ENCODE data around the gene NR3C1. TPM values are rescaled to one million over a fixed set of nuclear protein-coding genes. Genes with fewer than 3 reads are reported as not detected.

The NR3C1 gene
- total RNA-seq, 1 experiment from 2014 or later = 17.5 TPM

DNA sequence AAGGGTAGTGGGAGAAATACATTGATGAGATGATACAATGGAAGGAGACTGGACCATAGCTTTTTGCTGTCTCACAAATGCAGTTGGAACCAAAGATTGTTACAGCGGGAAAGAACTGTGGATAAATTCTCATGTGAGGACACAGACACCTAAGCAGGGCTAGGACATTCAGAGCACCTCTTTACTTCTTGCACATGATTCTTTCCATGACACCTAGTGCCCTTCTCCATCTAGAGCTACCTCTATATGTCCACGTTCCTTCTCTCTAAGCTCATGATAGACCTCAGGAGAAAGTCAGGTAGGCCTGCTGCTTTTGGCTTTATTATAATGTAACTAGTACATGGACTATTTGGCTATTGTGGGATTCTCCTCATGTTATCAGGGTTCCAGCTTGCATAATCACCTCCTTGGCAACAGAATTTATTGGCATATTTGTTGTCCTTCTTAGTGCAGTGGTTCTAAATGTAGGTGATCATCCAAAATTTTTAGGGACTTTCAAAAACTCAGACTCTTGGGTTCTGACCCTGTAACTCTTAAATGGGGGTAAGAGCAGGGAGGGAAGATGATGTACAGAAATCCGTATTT is 27.2 kb downstream of the NR3C1 start:
- intact Hi-C loops (cut with micrococcal nuclease; ENCODE audit: unreplicated experiment) = no loop called here
- DNase-seq = no peak
- TF ChIP-seq, protein P1, sequence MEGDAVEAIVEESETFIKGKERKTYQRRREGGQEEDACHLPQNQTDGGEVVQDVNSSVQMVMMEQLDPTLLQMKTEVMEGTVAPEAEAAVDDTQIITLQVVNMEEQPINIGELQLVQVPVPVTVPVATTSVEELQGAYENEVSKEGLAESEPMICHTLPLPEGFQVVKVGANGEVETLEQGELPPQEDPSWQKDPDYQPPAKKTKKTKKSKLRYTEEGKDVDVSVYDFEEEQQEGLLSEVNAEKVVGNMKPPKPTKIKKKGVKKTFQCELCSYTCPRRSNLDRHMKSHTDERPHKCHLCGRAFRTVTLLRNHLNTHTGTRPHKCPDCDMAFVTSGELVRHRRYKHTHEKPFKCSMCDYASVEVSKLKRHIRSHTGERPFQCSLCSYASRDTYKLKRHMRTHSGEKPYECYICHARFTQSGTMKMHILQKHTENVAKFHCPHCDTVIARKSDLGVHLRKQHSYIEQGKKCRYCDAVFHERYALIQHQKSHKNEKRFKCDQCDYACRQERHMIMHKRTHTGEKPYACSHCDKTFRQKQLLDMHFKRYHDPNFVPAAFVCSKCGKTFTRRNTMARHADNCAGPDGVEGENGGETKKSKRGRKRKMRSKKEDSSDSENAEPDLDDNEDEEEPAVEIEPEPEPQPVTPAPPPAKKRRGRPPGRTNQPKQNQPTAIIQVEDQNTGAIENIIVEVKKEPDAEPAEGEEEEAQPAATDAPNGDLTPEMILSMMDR (IDR thresholded peaks at IDR 0.05; ENCODE audit: insufficient read depth in 1 of 2, low read depth in 1 of 2, low read length in 1 of 2, severe bottlenecking in 1 of 2, unreplicated experiment in 1 of 2) = no peak
- Mint-ChIP-seq H3K27ac (ENCODE audit: unreplicated experiment) (no peak overlapping the region), H3K4me1 (ENCODE audit: low read depth, unreplicated experiment) (peaks cover 8% of the 10 kb centered on the region), H3K4me3 (ENCODE audit: unreplicated experiment) (no peak overlapping the region), H3K27me3 (ENCODE audit: insufficient read depth, unreplicated experiment) (no peaks in the 10 kb centered on the region), H3K9me3 (ENCODE audit: unreplicated experiment) (no peaks in the 10 kb centered on the region), H3K36me3 (ENCODE audit: insufficient read depth, unreplicated experiment) (no peaks in the 10 kb centered on the region)
- ChIA-PET POLR2A (no interaction called here), CTCF (no interaction called here)
- no peaks in the 10 kb centered on the region for H3K27me3 ChIP-seq (replicated peaks; ENCODE audit: control insufficient read depth, insufficient read depth, low read length)
- H3K9me3 ChIP-seq = no peaks in the 10 kb centered on the region
- no peak overlapping the region for H3K4me3 ChIP-seq (ENCODE audit: low read depth, low read length)
- BruUV-seq (replicated peaks) = no TSS peak
- H3K4me1 ChIP-seq = peaks cover 8% of the 10 kb centered on the region; the same call in 1 of the 2 replicates
- no peaks in the 10 kb centered on the region for H3K36me3 ChIP-seq (ENCODE audit: control insufficient read depth, insufficient read depth, low read length)

DNA sequence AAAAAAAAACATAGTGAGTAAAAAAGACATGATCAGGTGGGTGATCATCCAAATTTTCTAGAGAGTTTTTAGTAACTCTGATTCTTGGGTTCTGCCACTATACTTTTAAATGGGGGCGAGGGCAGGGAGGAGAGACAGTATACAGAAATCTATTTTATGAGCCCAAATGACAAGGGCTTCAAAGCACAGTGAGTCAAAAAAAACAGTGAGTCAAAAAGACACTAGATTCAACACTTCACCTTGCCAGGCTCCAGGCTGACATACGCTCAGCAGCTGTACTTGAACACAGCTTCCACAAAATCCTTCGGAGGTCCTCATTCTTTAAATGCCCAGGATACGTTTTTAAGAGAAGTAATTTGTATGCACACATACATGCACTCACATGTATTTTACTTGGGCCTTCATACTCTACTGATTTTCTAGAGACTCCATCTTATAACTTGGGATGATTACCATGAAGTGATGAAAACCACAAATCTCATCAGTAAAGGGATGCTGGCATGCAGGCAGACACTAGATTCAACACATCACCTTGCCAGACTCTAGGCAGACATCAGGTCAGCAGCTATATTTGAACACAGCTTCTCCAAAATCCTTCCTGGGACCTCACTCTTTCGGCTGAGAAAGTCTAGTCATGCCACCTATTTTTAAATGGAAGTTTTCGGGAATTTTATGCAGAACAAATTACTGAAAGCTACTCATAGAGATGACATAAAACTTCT is 28.8 kb downstream of the NR3C1 start:
- Histone ChIP-seq H3K4me3 (ENCODE audit: low read depth, low read length) (no peak overlapping the region), H3K4me1 (peaks cover 8% of the 10 kb centered on the region; the same call in 1 of the 2 replicates), H3K27me3 (replicated peaks; ENCODE audit: control insufficient read depth, insufficient read depth, low read length) (no peaks in the 10 kb centered on the region), H3K36me3 (ENCODE audit: control insufficient read depth, insufficient read depth, low read length) (no peaks in the 10 kb centered on the region), H3K9me3 (no peaks in the 10 kb centered on the region)
- H3K27ac Mint-ChIP-seq (ENCODE audit: unreplicated experiment) = no peak overlapping the region
- no peaks in the 10 kb centered on the region for H3K9me3 Mint-ChIP-seq (ENCODE audit: unreplicated experiment)
- H3K4me3 Mint-ChIP-seq (ENCODE audit: unreplicated experiment) = no peak overlapping the region
- no peaks in the 10 kb centered on the region for H3K27me3 Mint-ChIP-seq (ENCODE audit: insufficient read depth, unreplicated experiment)
- no TSS peak for BruUV-seq (replicated peaks)
- DNase-seq = no peak
- no peaks in the 10 kb centered on the region for H3K36me3 Mint-ChIP-seq (ENCODE audit: insufficient read depth, unreplicated experiment)
- CTCF ChIA-PET = no interaction called here
- peaks cover 8% of the 10 kb centered on the region for H3K4me1 Mint-ChIP-seq (ENCODE audit: low read depth, unreplicated experiment)
- intact Hi-C loops (cut with micrococcal nuclease; ENCODE audit: unreplicated experiment) = no loop called here
- TF ChIP-seq, protein P1 (IDR thresholded peaks at IDR 0.05; ENCODE audit: insufficient read depth in 1 of 2, low read depth in 1 of 2, low read length in 1 of 2, severe bottlenecking in 1 of 2, unreplicated experiment in 1 of 2) = no peak
- POLR2A ChIA-PET = no interaction called here

DNA sequence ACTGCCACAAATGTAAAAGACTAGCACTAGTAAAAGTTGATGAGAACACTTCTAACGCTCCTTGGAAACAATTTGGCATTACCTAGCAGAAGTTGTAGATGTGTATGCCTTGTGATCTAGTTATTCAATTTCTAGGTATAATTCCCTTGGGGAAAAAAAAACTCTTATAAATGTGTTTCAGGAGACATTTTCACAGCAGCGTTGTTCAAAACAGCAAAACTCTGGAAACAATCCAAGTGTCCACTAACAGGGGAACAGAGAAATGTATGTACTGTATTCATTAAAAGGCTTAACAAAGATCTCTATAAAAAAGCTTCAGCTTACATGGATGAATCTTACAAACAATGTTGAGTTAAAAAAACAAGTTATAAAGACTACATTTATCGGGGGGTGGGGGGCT is 30.4 kb downstream of the NR3C1 start:
- no peaks in the 10 kb centered on the region for H3K9me3 Mint-ChIP-seq (ENCODE audit: unreplicated experiment)
- no peak overlapping the region for H3K27ac Mint-ChIP-seq (ENCODE audit: unreplicated experiment)
- Histone ChIP-seq H3K9me3 (no peaks in the 10 kb centered on the region), H3K27me3 (replicated peaks; ENCODE audit: control insufficient read depth, insufficient read depth, low read length) (no peaks in the 10 kb centered on the region), H3K4me3 (ENCODE audit: low read depth, low read length) (no peak overlapping the region), H3K4me1 (peaks cover 8% of the 10 kb centered on the region; the same call in 1 of the 2 replicates), H3K36me3 (ENCODE audit: control insufficient read depth, insufficient read depth, low read length) (no peaks in the 10 kb centered on the region)
- DNase-seq = no peak
- peaks cover 8% of the 10 kb centered on the region for H3K4me1 Mint-ChIP-seq (ENCODE audit: low read depth, unreplicated experiment)
- ChIA-PET CTCF (no interaction called here), POLR2A (no interaction called here)
- TF ChIP-seq, protein P1 (IDR thresholded peaks at IDR 0.05; ENCODE audit: insufficient read depth in 1 of 2, low read depth in 1 of 2, low read length in 1 of 2, severe bottlenecking in 1 of 2, unreplicated experiment in 1 of 2) = no peak
- no peaks in the 10 kb centered on the region for H3K36me3 Mint-ChIP-seq (ENCODE audit: insufficient read depth, unreplicated experiment)
- H3K27me3 Mint-ChIP-seq (ENCODE audit: insufficient read depth, unreplicated experiment) = no peaks in the 10 kb centered on the region
- BruUV-seq (replicated peaks) = no TSS peak
- intact Hi-C loops (cut with micrococcal nuclease; ENCODE audit: unreplicated experiment) = no loop called here
- no peak overlapping the region for H3K4me3 Mint-ChIP-seq (ENCODE audit: unreplicated experiment)
